OCI-LY7 (cell line): Measurements from ENCODE around the gene CEP78. TPM values are rescaled to one million over a fixed set of nuclear protein-coding genes. Genes with fewer than 3 reads are reported as not detected.

Source experiments
- BruUV-seq: library from RNA; stranded (reverse); fragments of 400-500 nt; replicated peaks from 2 replicates; lab custom pipeline; 2021; lab: Mats Ljungman, UMichigan
- CTCF ChIA-PET: fragments of 300-600 bp; sonication (Branson Sonifier 250); formaldehyde crosslinking; loops from one replicate; lab custom pipeline; 2022; ENCODE audit warnings: antibody characterized with exemption; ENCODE audit not compliant: unreplicated experiment; lab: Charles Lee
- POLR2A ChIA-PET: fragments of 300-600 bp; sonication (Branson Sonifier 250); formaldehyde crosslinking; loops from one replicate; lab custom pipeline; 2022; ENCODE audit warnings: antibody characterized with exemption; lab: Charles Lee
- DNase-seq: peaks from one replicate; pipeline ENCODE4 v3.0.0-alpha.2; 2015; ENCODE audit warnings: low spot score
- H2AFZ ChIP-seq: fragments of 200-600 bp; sonication (generic), shearing (Covaris generic); 2 replicates; pipeline ENCODE4 v1.6.1; 2014; ENCODE audit warnings: mild to moderate bottlenecking, antibody characterized with exemption, low read length, moderate library complexity
- H3K27ac ChIP-seq: fragments of 200-600 bp; sonication (generic); 2 replicates; pipeline ENCODE4 v1.5.1; 2014; ENCODE audit warnings: mixed run types, low read depth, mild to moderate bottlenecking, moderate library complexity, low read length, inconsistent platforms; ENCODE audit not compliant: poor library complexity, severe bottlenecking
- H3K36me3 ChIP-seq: fragments of 200-600 bp; sonication (generic); 2 replicates; pipeline ENCODE4 v1.6.1; 2014; ENCODE audit warnings: mild to moderate bottlenecking, antibody characterized with exemption, low read length, moderate library complexity, mixed read lengths; ENCODE audit not compliant: insufficient read depth
- H3K4me1 ChIP-seq: fragments of 200-600 bp; sonication (generic); 2 replicates; pipeline ENCODE4 v1.5.1; 2014; ENCODE audit warnings: mild to moderate bottlenecking, low read length; ENCODE audit not compliant: insufficient read depth, poor library complexity, severe bottlenecking
- H3K4me2 ChIP-seq: fragments of 200-600 bp; sonication (generic); 2 replicates; pipeline ENCODE4 v1.6.1; 2014; ENCODE audit warnings: mild to moderate bottlenecking, low read length
- H3K4me3 ChIP-seq: fragments of 200-600 bp; sonication (generic); 2 replicates; pipeline ENCODE4 v1.5.1; 2014; ENCODE audit warnings: mild to moderate bottlenecking, low read depth, low read length; ENCODE audit not compliant: poor library complexity, severe bottlenecking
- H3K79me2 ChIP-seq: fragments of 200-600 bp; sonication (generic); 2 replicates; pipeline ENCODE4 v1.6.1; 2016; ENCODE audit warnings: low read depth, mild to moderate bottlenecking, low read length, moderate library complexity, mixed read lengths; ENCODE audit not compliant: insufficient read depth
- H3K9me2 ChIP-seq: fragments of 200-600 bp; sonication (generic); 2 replicates; pipeline ENCODE4 v1.6.1; 2016; ENCODE audit warnings: mild to moderate bottlenecking, low read length, mixed read lengths; ENCODE audit not compliant: insufficient read depth
- H3K9me3 ChIP-seq: fragments of 200-600 bp; sonication (generic); 2 replicates; pipeline ENCODE4 v1.6.1; 2014; ENCODE audit warnings: mild to moderate bottlenecking, mixed run types, low read length, mixed read lengths
- H4K20me1 ChIP-seq: fragments of 200-600 bp; sonication (generic); 2 replicates; pipeline ENCODE4 v1.6.1; 2014; ENCODE audit warnings: mild to moderate bottlenecking, antibody characterized with exemption, low read length, moderate library complexity, mixed read lengths; ENCODE audit not compliant: insufficient read depth
- CTCF ChIP-seq: fragments of 200-600 bp; sonication (generic); conservative IDR thresholded peaks from 2 replicates; pipeline ENCODE4 v1.5.1; 2014; ENCODE audit warnings: mild to moderate bottlenecking, antibody characterized with exemption, low read length, moderate library complexity, mixed read lengths
- EZH2phosphoT487 ChIP-seq: fragments of 200-600 bp; sonication (generic); IDR thresholded peaks from 2 replicates; pipeline ENCODE4 v1.6.1; 2018; ENCODE audit warnings: low read depth, borderline replicate concordance, mild to moderate bottlenecking, mixed run types, antibody characterized with exemption, low read length, moderate library complexity, mixed read lengths
- intact Hi-C: fragments of 100-400 bp; cut with micrococcal nuclease; formaldehyde crosslinking; loops from one replicate; pipeline ENCODE4 v1.10.0; 2022; ENCODE audit not compliant: unreplicated experiment
- total RNA-seq, 2 experiments: library from RNA; depleted of rRNA in 1 of 2; stranded (reverse); fragments of >200 nt in 1 of 2; shearing (Covaris generic) in 1 of 2; gene quantifications; 2 replicates each; pipeline ENCODE4 v1.2.3, GENCODE V29; 2014 to 2022

Gene CEP78
- total RNA-seq, 2 experiments from 2014 or later: 49.5 to 59.3 TPM

DNA sequence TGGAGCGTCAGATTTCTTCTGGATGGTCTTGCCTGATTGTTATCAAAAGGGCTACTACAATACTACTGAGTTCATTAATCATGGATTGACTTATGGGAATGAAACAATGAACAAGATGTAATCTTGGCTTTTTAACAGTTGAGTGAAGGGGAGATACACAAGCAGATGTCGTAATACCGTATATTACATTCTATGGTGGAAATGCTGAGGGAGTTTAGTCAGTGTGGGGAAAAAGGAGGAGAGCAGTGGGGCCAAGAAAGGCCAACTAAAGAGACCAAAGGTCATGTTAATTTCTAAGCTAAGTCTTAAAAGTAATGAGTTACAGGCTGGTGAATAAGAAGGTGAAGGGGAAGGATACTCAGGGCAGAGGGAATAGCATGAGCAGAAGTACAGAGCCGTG is 32.0 kb downstream of the CEP78 start:
- Histone ChIP-seq H2AFZ (no peak overlapping the region), H3K36me3 (peaks cover 89% of the 10 kb centered on the region), H3K9me3 (no peaks in the 10 kb centered on the region), H3K79me2 (no peaks in the 10 kb centered on the region), H4K20me1 (no peaks in the 10 kb centered on the region), H3K4me1 (no peaks in the 10 kb centered on the region), H3K4me2 (no peak overlapping the region), H3K4me3 (no peak overlapping the region), H3K9me2 (no peaks in the 10 kb centered on the region), H3K27ac (no peak overlapping the region)
- CTCF ChIA-PET: no interaction called here
- POLR2A ChIA-PET: interaction anchor here (0.7 kb wide), 1 partner anchor 35 kb away, joined by 3 read pairs; no protein-coding TSS in a partner anchor
- intact Hi-C loops: loop anchor here (5.0 kb wide), 1 partner anchor 44 kb away; no protein-coding TSS in a partner anchor
- no peak for DNase-seq
- no TSS peak for BruUV-seq
- no peak for TF ChIP-seq EZH2phosphoT487

DNA sequence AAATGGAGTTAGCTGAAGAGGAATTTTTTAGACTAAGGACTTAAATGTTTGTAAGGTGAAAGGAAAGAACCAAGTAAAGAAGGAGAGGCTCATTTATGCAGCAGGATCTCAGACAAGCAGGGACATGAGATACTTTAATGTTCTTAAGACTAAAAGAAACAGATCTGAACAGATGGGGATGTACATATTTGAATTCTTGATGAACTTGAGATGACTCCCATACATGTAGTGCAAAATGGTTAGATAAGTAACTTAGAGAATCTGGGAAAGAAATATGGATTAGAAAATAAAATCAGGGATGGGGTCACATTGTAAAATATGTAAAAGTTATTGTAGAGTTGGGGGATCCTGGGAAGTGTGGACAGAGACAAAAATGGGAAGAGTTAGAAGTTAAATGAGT is 33.9 kb downstream of the CEP78 start:
- intact Hi-C loops: loop anchor here (5.0 kb wide), 1 partner anchor 43 kb away; no protein-coding TSS in a partner anchor
- Histone ChIP-seq H3K36me3 (peaks cover 88% of the 10 kb centered on the region), H3K9me2 (no peaks in the 10 kb centered on the region), H3K4me3 (no peak overlapping the region), H4K20me1 (no peaks in the 10 kb centered on the region), H3K27ac (no peak overlapping the region), H3K4me1 (no peaks in the 10 kb centered on the region), H2AFZ (no peak overlapping the region), H3K9me3 (no peaks in the 10 kb centered on the region), H3K4me2 (no peak overlapping the region), H3K79me2 (no peaks in the 10 kb centered on the region)
- DNase-seq: no peak
- POLR2A ChIA-PET: no interaction called here
- CTCF ChIA-PET: no interaction called here
- TF ChIP-seq CTCF (no peak), EZH2phosphoT487 (no peak)
- BruUV-seq: no TSS peak

GRCh38 chr9:78272307-78272706 is 36.4 kb downstream of the CEP78 start:
- no peaks in the 10 kb centered on the region for H3K4me1 ChIP-seq
- no peaks in the 10 kb centered on the region for H3K9me2 ChIP-seq
- no peaks in the 10 kb centered on the region for H4K20me1 ChIP-seq
- DNase-seq: no peak
- intact Hi-C loops: no loop called here
- H3K36me3 ChIP-seq: peaks cover 63% of the 10 kb centered on the region
- H3K27ac ChIP-seq: no peak overlapping the region
- H3K4me3 ChIP-seq: no peak overlapping the region
- BruUV-seq: no TSS peak
- no peaks in the 10 kb centered on the region for H3K79me2 ChIP-seq
- TF ChIP-seq CTCF: no peak
- no peak for TF ChIP-seq EZH2phosphoT487
- ChIA-PET CTCF (no interaction called here), POLR2A (interaction anchor here (0.5 to 0.6 kb wide), 2 partner anchors 46 to 450 kb away, joined by 3 to 6 read pairs; no protein-coding TSS in a partner anchor)
- no peaks in the 10 kb centered on the region for H3K9me3 ChIP-seq
- H3K4me2 ChIP-seq: no peak overlapping the region
- no peak overlapping the region for H2AFZ ChIP-seq
